Neural cell (in vitro differentiated cells): ENCODE measurements around the gene NTN4.

ENCODE experiments used
- CTCF ChIP-seq: fragments of 450-650 bp; IDR thresholded peaks from 2 replicates; pipeline ENCODE4 v1.5.1; 2014; ENCODE audit warnings: antibody characterized with exemption, mild to moderate bottlenecking, moderate library complexity; ENCODE audit not compliant: poor library complexity, severe bottlenecking
- EP300 ChIP-seq: fragments of 450-650 bp; conservative IDR thresholded peaks from 2 replicates; pipeline ENCODE4 v1.6.1; 2014; ENCODE audit warnings: antibody characterized with exemption, mild to moderate bottlenecking, moderate library complexity; ENCODE audit not compliant: poor library complexity, severe bottlenecking
- EZH2 ChIP-seq: fragments of 200-600, 300-800 bp; shearing (Covaris generic), sonication (generic); IDR thresholded peaks from 2 replicates; pipeline ENCODE4 v1.6.1; 2014; ENCODE audit warnings: antibody characterized with exemption, low read length, borderline replicate concordance, mild to moderate bottlenecking; ENCODE audit not compliant: insufficient read depth, poor library complexity, severe bottlenecking
- POLR2AphosphoS5 ChIP-seq: IDR thresholded peaks from 2 replicates; pipeline ENCODE4 v1.6.1; 2012
- RAD21 ChIP-seq: fragments of 450-650 bp; conservative IDR thresholded peaks from 2 replicates; pipeline ENCODE4 v1.6.1; 2014; ENCODE audit warnings: antibody characterized with exemption, mild to moderate bottlenecking, moderate library complexity

- TF ChIP-seq CTCF = no peak
- no peak for TF ChIP-seq EZH2
- TF ChIP-seq POLR2AphosphoS5 = no peak
- no peak for TF ChIP-seq RAD21
- no peak for TF ChIP-seq EP300
Measured at GRCh38 chr12:95756362-95756761, 34.2 kb downstream of the NTN4 start.
